HG02610 (cell line): ENCODE results near the gene MCTP1.

Experiments used
- ATAC-seq: cut with Tn5 transposase; IDR thresholded peaks from one replicate; pipeline ENCODE4 v1.9.1; 2021; ENCODE audit warnings: mild to moderate bottlenecking, moderate library complexity; ENCODE audit not compliant: unreplicated experiment

Gene MCTP1

DNA sequence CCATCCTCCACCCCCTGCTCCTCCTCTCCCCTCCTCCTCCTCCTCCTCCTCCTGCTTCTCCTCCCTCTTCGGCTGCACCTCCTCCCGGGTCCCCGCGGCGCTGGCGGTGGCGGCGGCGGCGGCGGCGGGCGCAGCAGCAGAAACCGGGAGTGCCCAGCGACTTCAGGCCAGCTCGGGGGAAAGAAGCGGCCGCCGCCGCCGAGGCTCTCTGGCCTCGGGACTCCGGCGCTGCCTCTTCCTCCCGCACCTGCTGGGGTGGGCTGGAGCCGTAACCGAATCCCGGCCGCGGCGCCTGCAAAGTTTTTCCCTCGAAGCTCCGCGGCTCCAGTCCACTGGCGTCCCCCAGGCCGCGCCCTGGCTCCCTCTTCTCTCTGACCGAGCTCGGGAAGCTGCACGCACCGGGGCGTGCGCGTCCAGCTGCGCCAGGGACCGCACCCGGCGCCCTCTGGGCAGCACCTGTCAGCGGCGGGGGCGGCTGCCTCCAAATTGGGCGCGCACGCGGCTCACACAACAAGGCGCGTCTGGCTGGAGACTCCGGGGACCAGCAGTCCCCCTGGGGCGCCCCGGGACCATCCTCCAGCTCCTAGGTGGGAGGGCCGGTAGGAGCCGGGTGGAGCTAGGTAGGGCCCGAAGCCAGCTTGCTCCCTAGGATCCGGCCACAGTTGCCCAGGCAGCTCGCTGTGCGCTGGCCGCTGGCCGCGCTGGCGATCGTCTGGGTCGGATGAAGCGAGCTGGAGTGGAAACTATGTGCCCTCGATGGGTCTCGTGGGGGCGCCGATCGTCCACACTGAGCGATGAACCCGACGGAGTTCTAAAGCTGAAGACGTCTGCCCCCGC, at the start of gene MCTP1:
MCTP1 (minus strand) TSS at position 523 of the 837 bp plus-strand sequence.
- peak; percentile 22 for ATAC-seq

DNA sequence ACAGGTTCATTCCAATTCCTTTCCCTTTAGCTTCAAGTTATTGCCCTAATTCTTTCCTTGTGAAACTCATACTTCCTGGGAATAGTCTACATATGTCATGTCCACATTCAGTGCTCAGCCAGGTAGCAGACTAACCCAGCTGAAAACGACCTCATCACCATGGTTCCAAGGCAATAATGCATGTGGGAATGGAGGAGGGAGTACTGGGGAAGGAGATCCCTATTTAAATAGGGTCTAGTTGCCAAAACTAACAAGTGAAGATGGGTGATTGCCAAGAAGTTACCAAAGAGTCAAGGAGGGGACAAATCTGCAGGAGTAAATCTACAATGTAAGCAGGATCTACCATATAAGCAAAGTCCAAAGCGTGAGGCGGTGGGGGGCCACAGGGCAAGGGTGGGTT, 47.3 kb upstream of the MCTP1 start:
- no peak for ATAC-seq

DNA sequence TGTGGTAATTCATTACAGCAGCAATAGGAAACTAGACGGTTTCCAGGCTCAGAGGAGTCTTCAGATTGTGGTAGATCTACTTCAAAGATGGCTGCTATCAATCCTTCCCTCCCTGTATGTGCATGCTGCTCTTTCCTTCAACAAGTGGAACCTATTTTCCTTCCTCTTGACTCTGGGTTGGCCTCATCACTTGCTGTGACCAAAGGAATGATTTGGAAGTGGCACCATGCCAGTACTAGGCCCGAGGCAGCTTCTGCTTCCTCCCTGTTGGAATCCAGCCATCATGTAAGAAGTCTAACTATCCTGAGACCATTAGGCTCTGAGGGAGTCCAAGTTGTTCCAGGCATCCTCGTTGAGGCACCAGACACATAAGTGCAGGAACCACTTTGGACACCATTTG, 46.5 kb upstream of the MCTP1 start:
- ATAC-seq: no peak

DNA sequence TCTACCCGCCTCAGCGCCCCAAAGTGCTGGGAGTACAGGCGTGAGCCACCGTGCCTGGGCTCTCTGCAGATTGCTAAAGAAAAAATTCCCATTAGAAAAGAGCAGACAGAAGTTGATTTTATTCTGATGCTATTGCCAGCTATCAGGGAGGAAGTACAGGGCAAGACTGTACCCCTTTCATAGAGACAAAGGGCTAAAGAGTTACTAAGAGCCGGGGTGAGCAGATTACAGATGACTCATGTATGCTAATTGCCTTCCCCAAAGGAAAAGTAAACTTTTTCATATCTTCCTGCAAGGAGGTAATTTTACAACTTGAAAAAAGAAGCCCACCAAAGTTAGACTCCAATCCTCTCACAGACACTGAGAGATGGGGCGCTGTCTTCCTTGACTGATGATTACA, 42.3 kb upstream of the MCTP1 start:
- ATAC-seq: no peak

DNA sequence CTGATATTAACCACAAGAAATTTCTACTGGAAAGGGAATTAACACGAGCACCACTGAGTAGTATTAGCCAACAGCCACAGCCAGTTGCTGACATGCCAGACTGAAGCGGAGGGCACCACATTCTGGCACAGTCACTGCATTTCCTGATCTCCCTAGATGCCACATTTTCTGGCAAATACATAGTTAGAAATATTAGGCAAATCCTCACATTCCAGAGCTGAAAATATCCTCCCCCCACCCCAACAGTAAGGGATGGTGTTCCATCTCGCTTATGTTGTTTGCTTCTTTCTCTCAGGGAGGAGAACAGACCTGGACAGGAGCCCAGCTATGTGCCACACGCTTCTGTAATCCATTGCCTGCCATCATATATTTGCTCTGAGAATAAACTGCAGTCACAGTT, 32.8 kb upstream of the MCTP1 start:
- ATAC-seq: no peak

- ATAC-seq: no peak
These were observed 32.2 kb upstream of the MCTP1 start for GRCh38 chr5:95317085-95317484.

- ATAC-seq: no peak
These were observed 19.8 kb upstream of the MCTP1 start for GRCh38 chr5:95304711-95305110.

- ATAC-seq: no peak
These were observed 13.8 kb upstream of the MCTP1 start for GRCh38 chr5:95298651-95299050.

DNA sequence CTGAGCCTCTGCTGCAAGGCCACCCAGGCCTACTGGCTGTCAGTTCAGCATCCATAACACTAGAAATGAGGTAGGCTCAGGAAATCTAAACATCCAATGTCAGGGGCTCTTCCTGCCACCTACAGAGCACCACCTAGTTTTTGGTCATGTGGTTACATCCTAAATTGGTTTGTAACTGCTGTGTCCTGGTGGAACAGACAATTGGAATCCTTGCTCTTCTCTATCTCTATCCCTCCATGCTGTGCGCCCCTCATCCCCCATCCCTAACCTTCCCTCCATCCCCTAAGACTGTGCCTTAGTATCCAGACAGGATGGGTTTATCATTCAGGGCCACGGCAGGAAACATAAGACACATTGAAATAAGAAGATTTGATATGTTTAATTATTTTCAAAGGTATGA, 11.4 kb upstream of the MCTP1 start:
- no peak for ATAC-seq

DNA sequence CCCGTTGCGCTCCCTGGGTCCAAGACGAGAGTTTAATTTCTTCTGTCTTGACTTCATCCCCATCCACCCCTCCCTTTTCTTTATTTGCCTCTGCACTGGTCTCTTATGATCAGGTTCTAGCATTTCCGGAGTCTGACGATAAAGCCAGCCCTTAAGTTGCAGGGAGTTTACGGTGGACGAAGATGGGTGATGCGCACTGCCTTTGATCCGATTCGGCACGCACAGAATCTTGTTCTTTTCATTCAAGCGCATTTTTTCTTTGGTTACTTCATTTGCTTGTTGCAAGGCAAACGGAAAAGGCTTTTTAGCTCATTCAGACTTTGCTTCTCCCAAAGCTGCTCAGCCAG, 488 bp upstream of the MCTP1 start:
- no peak for ATAC-seq

- ATAC-seq: peak; percentile 47
These were observed 928 bp downstream of the MCTP1 start for GRCh38 chr5:95283761-95284571.

GRCh38 chr5:95283022-95283615, 1.8 kb downstream of the MCTP1 start:
- no peak for ATAC-seq

DNA sequence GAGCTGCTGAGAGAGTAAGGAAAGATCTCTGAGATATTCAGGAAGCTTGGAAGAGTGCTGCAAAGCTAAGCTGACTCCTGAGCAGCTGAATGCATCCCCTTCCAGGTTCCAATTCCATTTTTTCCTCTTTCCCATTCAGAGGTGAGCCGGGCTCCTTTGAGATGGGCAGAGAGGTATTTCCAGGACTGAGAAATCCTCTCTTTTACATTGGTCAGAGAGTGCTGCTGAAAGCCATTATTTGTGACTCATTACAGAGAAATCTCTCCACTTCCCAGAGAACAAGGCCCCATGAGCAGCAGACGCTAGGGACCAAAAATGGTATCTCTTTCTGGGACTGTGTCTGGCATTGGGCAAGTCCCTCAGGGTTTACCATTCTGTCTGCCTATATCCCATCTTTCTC, 3.7 kb downstream of the MCTP1 start:
- no peak for ATAC-seq

- ATAC-seq: no peak
These were observed 4.3 kb downstream of the MCTP1 start for GRCh38 chr5:95280401-95281095.

DNA sequence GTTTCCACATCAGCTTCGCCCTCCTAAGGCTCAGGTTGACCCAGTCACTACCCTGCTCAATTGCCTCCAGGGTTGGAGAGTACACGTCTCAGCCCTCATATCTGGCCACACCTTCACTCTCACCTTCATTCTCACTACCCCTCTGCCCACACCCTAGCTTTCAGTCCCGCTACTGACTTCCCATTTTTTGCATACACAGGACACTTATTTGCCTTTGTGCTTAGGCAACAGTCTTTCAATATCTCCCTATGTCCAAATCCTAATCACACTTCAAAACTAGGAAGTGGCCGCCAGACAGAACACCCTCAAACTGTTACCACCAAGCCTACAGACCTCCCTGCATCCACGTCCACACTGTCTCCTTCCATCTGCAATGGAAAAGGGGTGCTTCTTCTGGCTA, 10.9 kb downstream of the MCTP1 start:
- ATAC-seq: no peak

- no peak for ATAC-seq
These were observed 12.5 kb downstream of the MCTP1 start for GRCh38 chr5:95272316-95272929.

DNA sequence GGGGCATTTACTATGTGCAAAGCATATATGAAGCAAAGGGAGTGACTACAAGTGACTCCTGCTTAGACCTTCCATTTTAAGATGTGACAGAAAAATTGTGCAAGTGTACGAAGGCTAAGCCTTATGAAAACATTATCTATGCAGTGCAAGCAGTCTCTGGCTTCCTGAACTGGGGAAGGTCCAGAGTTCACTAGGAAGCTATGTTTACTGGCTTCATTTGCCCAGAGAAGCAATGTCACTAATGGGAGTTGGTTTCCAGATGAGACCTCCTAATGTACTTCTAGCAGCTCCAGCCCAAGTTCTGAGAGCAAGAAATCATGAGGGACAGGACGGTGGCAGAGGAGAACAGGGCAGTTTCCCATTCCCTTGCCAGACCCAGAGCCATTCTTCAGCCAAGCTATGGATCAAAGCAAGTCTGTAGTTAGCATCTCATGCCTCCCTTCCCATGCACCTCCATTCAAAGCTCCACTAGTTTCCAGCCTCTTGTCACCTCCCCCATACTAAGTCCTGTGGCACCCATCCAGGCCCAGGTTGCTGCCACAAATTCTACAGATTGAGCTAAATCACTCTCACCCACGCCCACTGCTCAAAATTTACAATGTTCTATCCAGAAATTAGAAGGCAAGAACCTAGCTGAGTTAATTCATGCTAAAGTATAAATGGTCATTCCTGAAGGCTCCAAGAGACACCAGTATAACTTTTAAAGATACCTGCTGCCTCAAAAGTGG, 21.8 kb downstream of the MCTP1 start:
- ATAC-seq: no peak

DNA sequence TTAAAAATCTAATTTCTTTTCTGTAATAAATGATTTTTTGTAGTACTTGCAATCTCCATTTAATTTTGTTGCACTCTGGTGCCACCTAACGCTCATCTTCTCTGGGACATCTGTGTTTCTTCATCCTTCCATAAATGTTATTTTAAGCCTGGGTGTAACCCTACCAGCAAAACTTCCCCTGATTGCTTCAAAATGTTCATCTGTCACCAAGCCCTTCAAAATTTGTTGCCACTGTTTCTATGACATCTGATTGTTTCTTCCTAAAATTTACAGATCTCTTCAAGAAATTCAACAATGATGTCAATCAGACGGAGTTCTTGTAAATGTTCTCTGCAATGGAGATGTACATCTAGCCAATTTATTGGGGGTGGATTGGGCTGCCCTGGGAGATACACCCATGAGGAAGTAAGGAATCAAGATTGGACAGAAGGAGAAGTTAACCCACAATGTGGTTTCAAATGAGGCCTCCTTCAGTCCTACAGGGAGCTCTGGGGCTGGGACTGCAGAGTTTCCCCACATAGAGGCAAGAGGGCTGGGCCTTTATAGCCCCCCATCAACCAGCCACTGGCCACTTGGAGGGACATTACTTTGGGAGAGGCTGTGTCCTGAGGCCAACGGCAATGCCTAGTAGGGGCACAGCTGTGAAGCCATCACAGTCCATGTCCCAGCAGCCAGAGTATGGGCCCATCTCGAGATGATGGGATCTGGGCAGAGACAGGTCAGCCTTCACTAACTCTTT, 23.3 kb downstream of the MCTP1 start:
- ATAC-seq: no peak

DNA sequence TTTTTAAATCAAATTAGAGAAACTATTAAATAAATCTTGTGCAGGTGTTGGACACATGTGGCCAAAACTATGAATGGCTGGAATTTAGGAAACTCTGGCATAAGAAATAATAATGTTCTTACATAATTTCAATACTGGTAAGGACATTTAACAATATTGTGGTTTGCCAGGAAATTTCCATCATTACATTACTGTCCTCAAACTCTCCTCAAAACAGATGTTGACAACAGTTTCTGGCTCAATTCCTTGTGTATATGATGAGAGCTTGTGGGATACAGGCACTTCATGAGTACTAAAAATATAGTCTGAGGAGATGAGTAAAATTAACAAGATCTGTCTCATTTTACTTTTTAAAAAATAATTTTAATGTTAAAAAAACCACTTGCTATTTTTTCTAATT, 27.9 kb downstream of the MCTP1 start:
- no peak for ATAC-seq

DNA sequence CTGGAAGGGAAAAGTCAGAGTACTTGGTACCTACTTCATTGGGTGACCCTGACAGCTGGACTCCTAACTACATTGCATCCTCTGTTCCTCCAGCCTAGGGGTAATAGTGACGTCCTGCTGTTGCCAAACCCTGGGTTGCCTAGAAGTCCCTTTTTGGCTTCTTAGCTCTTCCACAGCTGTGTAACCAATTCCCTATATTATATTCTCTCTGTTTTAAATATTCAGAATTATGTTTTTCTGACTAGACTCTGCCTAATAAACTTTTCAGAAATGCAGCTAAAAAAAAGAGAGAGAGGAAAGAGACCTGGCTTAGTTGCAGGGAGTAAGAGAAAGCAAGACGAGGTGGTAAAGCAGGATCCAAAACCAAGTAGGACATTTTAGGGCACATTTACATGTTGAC, 28.4 kb downstream of the MCTP1 start:
- no peak for ATAC-seq
